Activated CD8-positive, alpha-beta memory T cell treated with anti-CD3 and anti-CD28 coated beads, Interleukin-2, amount 50 U/mL, for 48 hours (primary cell): ENCODE results near the gene SAMD10.
A peak's percentile ranks its signal among the peaks of the same experiment; 100 is the strongest.
"Not testable (repeated sequence)": the region's sequence is repeated elsewhere in the genome, so short reads cannot be mapped to it uniquely, and the experiment has no call there.

Experiments
- DNase-seq: peaks from one replicate; pipeline ENCODE4 v3.0.0-alpha.2; 2020

The SAMD10 gene

GRCh38 chr20:63968136-63968927 is 11.1 kb downstream of the SAMD10 start:
- no peak for DNase-seq

GRCh38 chr20:63967330-63968135 is 11.9 kb downstream of the SAMD10 start:
- no peak for DNase-seq

GRCh38 chr20:63966944-63967322 is 12.5 kb downstream of the SAMD10 start:
- no peak for DNase-seq

- DNase-seq: no peak
Measured at GRCh38 chr20:63966172-63966943, 13.1 kb downstream of the SAMD10 start.

GRCh38 chr20:63964412-63964811 is 15.0 kb downstream of the SAMD10 start:
- no peak for DNase-seq

- no peak for DNase-seq
Measured at GRCh38 chr20:63963784-63964301, 15.6 kb downstream of the SAMD10 start.

- DNase-seq: no peak
Measured at GRCh38 chr20:63963348-63963741, 16.1 kb downstream of the SAMD10 start.

GRCh38 chr20:63962426-63963347 is 16.8 kb downstream of the SAMD10 start:
- DNase-seq: no peak

GRCh38 chr20:63961664-63962425 is 17.6 kb downstream of the SAMD10 start:
- DNase-seq: no peak

GRCh38 chr20:63960654-63961621 is 18.5 kb downstream of the SAMD10 start:
- not testable (repeated sequence) for DNase-seq

GRCh38 chr20:63959699-63960075 is 19.8 kb downstream of the SAMD10 start:
- DNase-seq: no peak

- no peak for DNase-seq
Measured at GRCh38 chr20:63958964-63959698, 20.3 kb downstream of the SAMD10 start.

- DNase-seq: no peak
Measured at GRCh38 chr20:63958471-63958870, 21.0 kb downstream of the SAMD10 start.

GRCh38 chr20:63957690-63958441 is 21.6 kb downstream of the SAMD10 start:
- peak; percentile 73 for DNase-seq

GRCh38 chr20:63957004-63957689 is 22.3 kb downstream of the SAMD10 start:
- DNase-seq: peak; percentile 83

- DNase-seq: no peak
Measured at GRCh38 chr20:63956664-63957003, 22.8 kb downstream of the SAMD10 start.

GRCh38 chr20:63955827-63956663 is 23.4 kb downstream of the SAMD10 start, which contains the start of gene UCKL1:
Gene UCKL1 (minus strand): TSS chr20:63956416. CDS start chr20:63956372, 44 bp downstream.
- DNase-seq: peak; percentile 90
